H9 (cell line): ENCODE results near the gene OVAAL. TPM values are rescaled to one million over a fixed set of nuclear protein-coding genes. Genes with fewer than 3 reads are reported as not detected.

Experiments used
- DNase-seq: peaks from one replicate; pipeline ENCODE4 v3.0.0-alpha.2; 2017
- H2AFZ ChIP-seq: one replicate; pipeline ENCODE4 v1.6.1; 2013; ENCODE audit warnings: mild to moderate bottlenecking, low read length, control low read depth, moderate library complexity
- H2AK5ac ChIP-seq: 2 replicates; pipeline ENCODE4 v1.6.1; 2013; ENCODE audit warnings: low read length, control low read depth, mixed read lengths; ENCODE audit not compliant: insufficient read length
- H2BK120ac ChIP-seq: one replicate; pipeline ENCODE4 v1.6.1; 2013; ENCODE audit warnings: low read depth, mild to moderate bottlenecking, low read length, control low read depth, inconsistent platforms; ENCODE audit not compliant: poor library complexity, severe bottlenecking
- H2BK12ac ChIP-seq: 2 replicates; pipeline ENCODE4 v1.6.1; 2013; ENCODE audit warnings: low read length, control low read depth, mixed read lengths, low read depth; ENCODE audit not compliant: insufficient read length
- H2BK15ac ChIP-seq: 2 replicates; pipeline ENCODE4 v1.6.1; 2013; ENCODE audit warnings: low read depth, low read length, control low read depth
- H2BK20ac ChIP-seq: one replicate; pipeline ENCODE4 v1.6.1; 2013; ENCODE audit warnings: low read depth, mild to moderate bottlenecking, low read length, control low read depth, inconsistent platforms; ENCODE audit not compliant: poor library complexity, severe bottlenecking
- H2BK5ac ChIP-seq: 2 replicates; pipeline ENCODE4 v1.6.1; 2013; ENCODE audit warnings: low read length, control low read depth, mixed read lengths; ENCODE audit not compliant: insufficient read length
- H3K14ac ChIP-seq: 2 replicates; pipeline ENCODE4 v1.6.1; 2013; ENCODE audit warnings: low read length, control low read depth; ENCODE audit not compliant: insufficient read depth
- H3K18ac ChIP-seq: 2 replicates; pipeline ENCODE4 v1.6.1; 2013; ENCODE audit warnings: low read depth, mild to moderate bottlenecking, mixed read lengths, low read length, control low read depth; ENCODE audit not compliant: insufficient read length
- H3K23ac ChIP-seq: 2 replicates; pipeline ENCODE4 v1.6.1; 2013; ENCODE audit warnings: low read length, control low read depth, mixed read lengths, low read depth; ENCODE audit not compliant: insufficient read length
- H3K23me2 ChIP-seq: 2 replicates; pipeline ENCODE4 v1.6.1; 2013; ENCODE audit warnings: low read depth, mild to moderate bottlenecking, mixed read lengths, low read length, control low read depth; ENCODE audit not compliant: insufficient read length, poor library complexity, severe bottlenecking
- H3K27ac ChIP-seq: 2 replicates; pipeline ENCODE4 v1.5.1; 2013; ENCODE audit warnings: low read length, control low read depth, mixed read lengths, low read depth; ENCODE audit not compliant: insufficient read length
- H3K27me3 ChIP-seq: 2 replicates; pipeline ENCODE4 v1.6.1; 2013; ENCODE audit warnings: low read length, control low read depth, inconsistent platforms; ENCODE audit not compliant: insufficient read depth
- H3K4ac ChIP-seq: 2 replicates; pipeline ENCODE4 v1.6.1; 2013; ENCODE audit warnings: low read depth, mild to moderate bottlenecking, control low read depth, inconsistent platforms, low read length, moderate library complexity
- H3K4me1 ChIP-seq: 2 replicates; pipeline ENCODE4 v1.6.1; 2013; ENCODE audit warnings: low read length, control low read depth, inconsistent platforms; ENCODE audit not compliant: insufficient read depth
- H3K4me2 ChIP-seq: 2 replicates; pipeline ENCODE4 v1.6.1; 2013; ENCODE audit warnings: low read length, control low read depth, mixed read lengths; ENCODE audit not compliant: insufficient read length, insufficient read depth
- H3K56ac ChIP-seq: 2 replicates; pipeline ENCODE4 v1.6.1; 2013; ENCODE audit warnings: low read depth, mild to moderate bottlenecking, mixed read lengths, low read length, control low read depth; ENCODE audit not compliant: insufficient read length
- H3K79me1 ChIP-seq: 2 replicates; pipeline ENCODE4 v1.6.1; 2013; ENCODE audit warnings: low read depth, mild to moderate bottlenecking, moderate library complexity, low read length, control low read depth, inconsistent platforms; ENCODE audit not compliant: insufficient read depth, poor library complexity, severe bottlenecking
- H3K79me2 ChIP-seq: 2 replicates; pipeline ENCODE4 v1.6.1; 2013; ENCODE audit warnings: low read length, control low read depth, inconsistent platforms; ENCODE audit not compliant: insufficient read depth
- H3K9ac ChIP-seq: 2 replicates; pipeline ENCODE4 v1.6.1; 2013; ENCODE audit warnings: low read length, control low read depth, mixed read lengths; ENCODE audit not compliant: insufficient read length; ENCODE audit errors: extremely low read depth
- H3K9me3 ChIP-seq: one replicate; pipeline ENCODE4 v1.6.1; 2013; ENCODE audit warnings: low read depth, low read length, inconsistent platforms; ENCODE audit not compliant: control insufficient read depth
- H3T11ph ChIP-seq: one replicate; pipeline ENCODE4 v1.6.1; 2013; ENCODE audit warnings: mild to moderate bottlenecking, low read length, control low read depth, inconsistent platforms
- H4K20me1 ChIP-seq: one replicate; pipeline ENCODE4 v1.6.1; 2013; ENCODE audit not compliant: control insufficient read depth, insufficient read length, insufficient read depth
- H4K5ac ChIP-seq: 2 replicates; pipeline ENCODE4 v1.6.1; 2013; ENCODE audit warnings: low read depth, mild to moderate bottlenecking, mixed read lengths, low read length, control low read depth; ENCODE audit not compliant: insufficient read length
- H4K8ac ChIP-seq: replicated peaks from 2 replicates; pipeline ENCODE4 v1.6.1; 2013; ENCODE audit warnings: low read length, control low read depth, mixed read lengths, low read depth; ENCODE audit not compliant: insufficient read length
- H4K91ac ChIP-seq: 2 replicates; pipeline ENCODE4 v1.6.1; 2013; ENCODE audit warnings: low read depth, mild to moderate bottlenecking, moderate library complexity, mixed read lengths, low read length, control low read depth; ENCODE audit not compliant: insufficient read length
- H3K27ac Mint-ChIP-seq, 3 experiments: 2 replicates in 2 of 3; 3 replicates in 1 of 3; pipeline ENCODE4 v1.8.0; 2020 to 2021; ENCODE audit warnings: mixed read lengths in 3 of 3, mild to moderate bottlenecking in 1 of 3, moderate library complexity in 1 of 3
- H3K27me3 Mint-ChIP-seq: 2 replicates; pipeline ENCODE4 v1.8.0; 2021; ENCODE audit warnings: low read depth, mild to moderate bottlenecking, moderate library complexity, mixed read lengths
- H3K36me3 Mint-ChIP-seq, 3 experiments: 2 replicates in 2 of 3; 3 replicates in 1 of 3; pipeline ENCODE4 v1.8.0; 2020 to 2021; ENCODE audit warnings: low read depth in 3 of 3, mixed read lengths in 3 of 3; ENCODE audit not compliant: insufficient read depth in 1 of 3
- H3K4me1 Mint-ChIP-seq, 2 experiments: 2 replicates each; pipeline ENCODE4 v1.8.0; 2020; ENCODE audit warnings: mixed read lengths in 2 of 2
- H3K4me3 Mint-ChIP-seq, 2 experiments: 2 replicates in 1 of 2; 3 replicates in 1 of 2; pipeline ENCODE4 v1.8.0; 2020 to 2021; ENCODE audit warnings: mild to moderate bottlenecking in 2 of 2, mixed read lengths in 2 of 2, moderate library complexity in 1 of 2
- H3K9me3 Mint-ChIP-seq, 2 experiments: 2 replicates in 1 of 2; 3 replicates in 1 of 2; pipeline ENCODE4 v1.8.0; 2020; ENCODE audit warnings: mild to moderate bottlenecking in 2 of 2, mixed read lengths in 2 of 2, moderate library complexity in 1 of 2
- CTCF ChIP-seq: fragments of 200-600 bp; sonication (generic); conservative IDR thresholded peaks from 3 replicates; pipeline ENCODE4 v1.8.0; 2021; ENCODE audit warnings: antibody characterized with exemption, mild to moderate bottlenecking
- WGBS: extraction: QIAGEN DNeasy Blood & Tissue Kit; methylation state at CpG from one replicate; pipeline ENCODE4 v1.1.7; 2013; ENCODE audit warnings: missing lambda C conversion rate, low lambda C conversion rate, mixed read lengths; ENCODE audit not compliant: insufficient read length; ENCODE audit errors: extremely low coverage; 5-methylcytosine and 5-hydroxymethylcytosine counted together
- total RNA-seq: library from RNA; stranded (reverse); gene quantifications from 2 replicates; pipeline ENCODE4 v1.2.1, GENCODE V29; 2021

The OVAAL gene
- total RNA-seq, 1 experiment from 2014 or later, result not detected

- Mint-ChIP-seq H3K27ac (no peak overlapping the region; a peak in 1 of 7 replicates), H3K4me3 (no peak overlapping the region), H3K9me3 (no peaks in the 10 kb centered on the region; a peak in 1 of 5 replicates), H3K27me3 (peaks cover 3% of the 10 kb centered on the region), H3K36me3 (no peaks in the 10 kb centered on the region), H3K4me1 (peaks cover 3 to 4% of the 10 kb centered on the region in 2 experiments; a peak in 1 of 4 replicates)
- no peak for TF ChIP-seq CTCF
- H4K5ac ChIP-seq, result no peak overlapping the region
- no peak overlapping the region for H2AFZ ChIP-seq
- no peak overlapping the region for H2BK5ac ChIP-seq
- no peaks in the 10 kb centered on the region for H3K23me2 ChIP-seq
- H3K27ac ChIP-seq, result no peak overlapping the region
- no peak overlapping the region for H2BK15ac ChIP-seq
- H2BK120ac ChIP-seq, result no peak overlapping the region
- H3K23ac ChIP-seq, result no peak overlapping the region
- no peak overlapping the region for H2AK5ac ChIP-seq
- H3K9ac ChIP-seq, result no peak overlapping the region
- H3K56ac ChIP-seq, result no peak overlapping the region
- no CpG with 5 or more reads among the region's 6 CpGs for WGBS
- no peaks in the 10 kb centered on the region for H3K4me1 ChIP-seq
- no peaks in the 10 kb centered on the region for H3K9me3 ChIP-seq
- no peaks in the 10 kb centered on the region for H4K20me1 ChIP-seq
- no peaks in the 10 kb centered on the region for H3K79me1 ChIP-seq
- no peak overlapping the region for H3K14ac ChIP-seq
- DNase-seq, result no peak
- H2BK20ac ChIP-seq, result no peak overlapping the region
- peaks cover 3% of the 10 kb centered on the region; the same call in 1 of the 2 replicates for H3K27me3 ChIP-seq
- H3K79me2 ChIP-seq, result no peaks in the 10 kb centered on the region
- H4K91ac ChIP-seq, result no peak overlapping the region
- H3K4ac ChIP-seq, result no peak overlapping the region
- no peak overlapping the region for H3K18ac ChIP-seq
- H4K8ac ChIP-seq, result no peak overlapping the region
- no peak overlapping the region for H3K4me2 ChIP-seq
- H2BK12ac ChIP-seq, result no peak overlapping the region
- H3T11ph ChIP-seq, result no peak overlapping the region
Measured at GRCh38 chr1:180566026-180566425, 7.3 kb downstream of the OVAAL start.
